Aorta (tissue), 5 donors: ENCODE measurements around the gene FGF14. TPM values are rescaled to one million over a fixed set of nuclear protein-coding genes. Genes with fewer than 3 reads are reported as not detected.

Experiments
- ATAC-seq: fragments of 200-7000 bp; cut with Tn5 transposase; one replicate; pipeline ENCODE4 v1.9.1; 2022; ENCODE audit warnings: moderate library complexity; ENCODE audit not compliant: low FRiP score
- DNase-seq, 2 donors: peaks; one replicate each; pipeline ENCODE4 v3.0.0-alpha.2; 2020
- H3K27ac ChIP-seq, 2 donors: one replicate each; pipeline ENCODE4 v1.5.1; 2013; ENCODE audit warnings: low read length in 2 of 2, mild to moderate bottlenecking in 2 of 2, moderate library complexity in 2 of 2, control low read depth in 1 of 2, inconsistent platforms in 1 of 2, low read depth in 1 of 2
- H3K27me3 ChIP-seq, 2 donors: one replicate each; pipeline ENCODE4 v1.6.1; 2013; ENCODE audit warnings: control low read depth in 1 of 2, low read length in 1 of 2, mild to moderate bottlenecking in 1 of 2, moderate library complexity in 1 of 2; ENCODE audit not compliant: insufficient read depth in 2 of 2, control insufficient read depth in 1 of 2
- H3K36me3 ChIP-seq, 2 donors: one replicate each; pipeline ENCODE4 v1.6.1; 2013; ENCODE audit warnings: control low read depth in 1 of 2, low read length in 1 of 2, mild to moderate bottlenecking in 1 of 2; ENCODE audit not compliant: insufficient read depth in 2 of 2, control insufficient read depth in 1 of 2
- H3K4me1 ChIP-seq, 2 donors: one replicate each; pipeline ENCODE4 v1.6.1; 2013; ENCODE audit warnings: low read length in 2 of 2, control low read depth in 1 of 2, mild to moderate bottlenecking in 1 of 2, moderate library complexity in 1 of 2; ENCODE audit not compliant: insufficient read depth in 2 of 2, control insufficient read depth in 1 of 2
- H3K4me3 ChIP-seq, 2 donors: one replicate each; pipeline ENCODE4 v1.5.1; 2013; ENCODE audit warnings: low read length in 2 of 2, control low read depth in 1 of 2, mild to moderate bottlenecking in 1 of 2
- H3K9me3 ChIP-seq: one replicate; pipeline ENCODE4 v1.6.1; 2013; ENCODE audit warnings: mild to moderate bottlenecking, low read length; ENCODE audit not compliant: control insufficient read depth
- WGBS, 2 donors: extraction: QIAGEN DNeasy Blood & Tissue Kit; methylation state at CpG; one replicate each; pipeline ENCODE4 v1.1.7; 2013; 5-methylcytosine and 5-hydroxymethylcytosine counted together
- intact Hi-C, 2 donors: fragments of 100-400 bp; cut with DNase I; formaldehyde crosslinking; loops; one replicate each; pipeline versions ENCODE4 v1.14.2 to v1.15.0; 2022
- polyA plus RNA-seq, 2 donors: library from polyadenylated mRNA; stranded (reverse); fragments of 200-250 nt; gene quantifications; one replicate each; pipeline ENCODE4 v1.2.3, GENCODE V29; 2013
- total RNA-seq, 2 donors: library from RNA; stranded (reverse); fragmentation: NEBNext Ultra II Directional; extraction: Animal tissue kit (Norgen Biotek cat#: 25700); gene quantifications; one replicate each; pipeline ENCODE4 v1.2.1, GENCODE V29; 2021
- donor health status: healthy with polysubstance abuse.
- donor health status: Bipolar disorder and iron deficiency.
- donor health status: DM: no; HTN: no; CAD: no.
- donor health status: DM: no; HTN: no; CAD: no.
- donor health status: DM: yes; HTN: yes; CAD: no.

The FGF14 gene
- total and polyA plus RNA-seq, 4 donors = 0.13 to 4.6 (median 0.72) TPM

DNA sequence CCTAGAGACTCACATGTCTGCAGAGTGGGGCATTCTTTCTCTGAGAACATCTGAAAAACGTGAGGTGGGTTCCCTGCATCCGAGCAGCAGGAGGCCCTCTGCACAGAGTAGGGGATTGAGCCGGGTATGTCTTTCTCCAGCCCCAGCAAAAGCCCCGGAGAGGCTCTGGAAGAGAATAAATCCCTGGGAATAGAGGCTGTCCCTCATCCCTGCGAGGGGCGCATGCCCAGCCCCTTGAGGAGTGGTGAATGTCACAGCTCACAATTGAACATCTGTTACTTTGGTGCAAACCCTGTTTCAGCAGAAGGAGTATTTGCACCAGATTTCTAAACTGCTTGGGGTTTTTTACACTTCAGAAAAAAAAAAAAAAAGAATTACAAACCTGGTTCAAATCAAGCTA is 164.6 kb downstream of the FGF14 start:
- H3K4me1 ChIP-seq = no peaks in the 10 kb centered on the region
- H3K9me3 ChIP-seq = no peaks in the 10 kb centered on the region
- no peak for DNase-seq
- no peaks in the 10 kb centered on the region for H3K36me3 ChIP-seq
- ATAC-seq = no peak
- H3K4me3 ChIP-seq = no peak overlapping the region
- WGBS, 2 donors = 62 to 76% methylated on average over 6 of the region's 6 CpGs
- H3K27ac ChIP-seq = no peak overlapping the region
- H3K27me3 ChIP-seq = no peaks in the 10 kb centered on the region
- intact Hi-C loops = no loop called here

DNA sequence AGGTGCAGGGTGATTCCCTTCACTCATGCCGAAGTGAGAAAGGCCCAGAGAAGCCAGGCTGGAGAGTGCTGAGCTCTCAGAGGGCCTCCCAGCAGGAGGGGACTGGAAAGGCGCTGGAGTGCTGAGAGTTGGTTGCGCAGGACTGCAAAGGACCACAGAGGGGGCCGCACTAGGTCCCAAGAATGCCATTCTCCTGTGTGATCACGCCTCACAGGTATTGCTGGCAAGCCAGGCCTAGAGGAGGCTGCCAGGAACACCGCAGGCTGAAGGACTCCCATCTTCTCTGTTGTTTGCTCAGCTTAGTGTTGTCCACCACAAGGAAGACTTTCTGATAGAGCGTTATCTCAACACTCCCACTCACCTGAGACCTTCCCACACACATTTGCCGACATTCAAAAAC is 165.0 kb downstream of the FGF14 start:
- no peaks in the 10 kb centered on the region for H3K9me3 ChIP-seq
- DNase-seq (no peak), ATAC-seq (no peak)
- intact Hi-C loops = no loop called here
- H3K36me3 ChIP-seq = no peaks in the 10 kb centered on the region
- no peak overlapping the region for H3K27ac ChIP-seq
- no peak overlapping the region for H3K4me3 ChIP-seq
- WGBS, 2 donors = 92 to 93% methylated on average over 8 of the region's 8 CpGs
- H3K27me3 ChIP-seq = no peaks in the 10 kb centered on the region
- H3K4me1 ChIP-seq = no peaks in the 10 kb centered on the region

DNA sequence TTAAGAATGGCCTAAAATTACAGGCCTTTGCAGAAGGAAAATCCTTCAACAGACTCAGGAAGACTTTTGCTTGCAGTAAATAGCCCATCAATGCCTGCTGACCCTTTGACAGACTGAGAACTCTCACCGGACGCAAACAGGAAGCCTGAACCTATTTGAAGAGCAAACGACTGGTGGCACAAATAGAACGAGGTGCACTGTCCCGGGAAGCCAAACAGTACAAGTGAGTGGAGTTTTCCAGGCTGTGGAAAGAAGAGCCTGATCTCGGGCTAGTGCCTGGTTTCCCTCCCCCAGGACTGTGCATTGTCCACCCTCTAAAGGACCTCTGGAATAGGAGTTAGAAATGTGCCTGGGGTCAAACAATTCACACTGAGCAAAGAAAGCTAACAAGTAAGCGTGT is 165.5 kb downstream of the FGF14 start:
- intact Hi-C loops = no loop called here
- H3K27me3 ChIP-seq = no peaks in the 10 kb centered on the region
- no peaks in the 10 kb centered on the region for H3K4me1 ChIP-seq
- H3K36me3 ChIP-seq = no peaks in the 10 kb centered on the region
- no peak overlapping the region for H3K4me3 ChIP-seq
- ATAC-seq (no peak), DNase-seq (no peak)
- no peak overlapping the region for H3K27ac ChIP-seq
- no peaks in the 10 kb centered on the region for H3K9me3 ChIP-seq
- 75% methylated on average over 7 of the region's 7 CpGs for WGBS, 2 donors

DNA sequence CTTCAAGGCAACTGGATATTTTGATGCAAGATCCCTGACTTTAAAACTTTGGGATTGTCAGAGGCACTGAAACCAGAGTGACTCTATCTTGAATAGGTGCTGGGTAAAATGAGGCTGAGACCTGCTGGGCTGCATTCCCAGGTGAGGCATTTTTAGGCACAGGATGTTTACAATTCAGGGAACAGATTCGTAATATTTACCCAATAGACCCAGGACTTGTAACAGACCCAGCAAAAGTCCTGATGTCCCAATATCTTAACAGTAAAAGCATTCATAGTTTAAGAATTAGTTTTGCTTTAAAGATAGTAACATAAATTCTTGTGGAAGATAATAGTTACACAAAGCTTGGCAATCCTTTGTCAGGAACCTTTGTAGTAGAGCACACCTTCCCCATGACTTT is 166.2 kb downstream of the FGF14 start:
- Histone ChIP-seq H3K9me3 (no peaks in the 10 kb centered on the region), H3K27me3 (no peaks in the 10 kb centered on the region), H3K4me1 (no peaks in the 10 kb centered on the region), H3K27ac (no peak overlapping the region), H3K4me3 (no peak overlapping the region), H3K36me3 (no peaks in the 10 kb centered on the region)
- WGBS, 2 donors = 71 to 84% methylated on average over 1 of the region's 1 CpG
- DNase-seq = no peak
- intact Hi-C loops = no loop called here
- no peak for ATAC-seq

DNA sequence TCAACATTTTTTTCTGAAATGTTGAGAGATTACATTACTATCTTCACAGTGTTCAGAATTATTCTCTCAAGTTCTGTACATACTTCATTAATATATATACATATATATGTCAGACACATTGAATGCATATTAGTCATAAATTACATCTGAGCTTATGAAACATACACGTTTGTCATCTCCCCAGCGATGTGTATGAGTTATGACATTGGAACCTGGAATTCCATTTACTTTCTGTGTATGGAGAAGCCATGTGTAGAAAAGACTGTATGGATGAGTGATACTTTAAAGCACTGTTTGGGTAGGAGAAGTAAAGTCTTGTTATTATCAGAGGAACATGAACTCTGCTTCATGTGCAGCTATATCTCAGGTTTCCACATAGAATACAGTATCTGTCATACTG is 167.2 kb downstream of the FGF14 start:
- intact Hi-C loops = no loop called here
- Histone ChIP-seq H3K4me1 (no peaks in the 10 kb centered on the region), H3K4me3 (no peak overlapping the region), H3K9me3 (no peaks in the 10 kb centered on the region), H3K36me3 (no peaks in the 10 kb centered on the region), H3K27me3 (no peaks in the 10 kb centered on the region), H3K27ac (no peak overlapping the region)
- DNase-seq = no peak
- 87 to 89% methylated on average over 2 of the region's 2 CpGs for WGBS, 2 donors
- no peak for ATAC-seq

DNA sequence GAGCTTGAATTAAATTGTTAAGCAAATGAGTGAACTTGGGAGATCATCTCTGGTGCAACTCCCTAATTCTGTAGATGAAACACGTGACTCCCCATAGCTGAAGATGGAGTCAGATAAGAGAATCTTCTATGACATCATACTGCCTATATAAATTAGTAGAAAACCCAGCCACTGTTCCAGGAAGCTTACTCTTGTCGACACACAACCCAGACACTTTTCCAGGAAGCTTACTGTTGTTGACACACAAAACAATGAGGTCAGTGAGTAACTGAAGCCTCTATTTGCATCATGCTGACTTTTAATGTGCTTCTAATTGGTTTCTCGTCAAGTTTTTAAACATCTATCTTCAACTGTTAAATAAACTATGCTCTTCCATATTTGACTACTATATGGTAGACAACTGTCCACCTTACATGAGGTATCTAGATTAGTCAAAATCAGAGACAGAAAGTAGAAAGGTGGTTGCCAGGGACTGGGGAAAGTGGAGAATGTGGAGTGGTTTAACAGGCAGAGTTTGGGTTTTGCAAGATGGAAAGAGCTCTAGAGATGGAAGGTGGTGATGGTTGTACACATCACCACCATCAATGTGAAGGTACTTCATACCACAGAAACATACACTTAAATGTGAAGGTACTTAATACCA is 168.2 kb downstream of the FGF14 start:
- Histone ChIP-seq H3K4me1 (no peaks in the 10 kb centered on the region), H3K27me3 (no peaks in the 10 kb centered on the region), H3K27ac (no peak overlapping the region), H3K9me3 (no peaks in the 10 kb centered on the region), H3K4me3 (no peak overlapping the region), H3K36me3 (no peaks in the 10 kb centered on the region)
- DNase-seq = no peak
- 65 to 71% methylated on average over 3 of the region's 3 CpGs for WGBS, 2 donors
- no peak for ATAC-seq
- intact Hi-C loops = no loop called here

DNA sequence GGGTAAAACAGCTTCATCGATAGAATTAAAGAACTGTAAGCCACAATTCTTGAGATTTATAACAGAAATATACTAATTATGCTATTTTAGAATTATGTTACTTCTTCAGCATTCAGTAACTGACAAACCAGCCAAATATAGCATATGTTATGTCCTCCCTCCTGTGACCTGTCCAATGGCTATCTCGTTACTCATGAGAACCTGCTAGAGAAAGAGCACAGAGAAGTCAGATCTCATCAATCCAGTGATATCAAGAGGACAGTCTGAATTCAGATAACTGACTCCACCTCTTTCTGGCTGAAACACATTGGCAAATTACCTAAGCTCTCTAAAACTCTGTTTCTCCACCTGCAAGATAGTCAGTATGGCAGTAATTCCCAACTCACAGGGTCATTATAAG is 170.4 kb downstream of the FGF14 start:
- ATAC-seq = no peak
- 46 to 50% methylated on average over 2 of the region's 2 CpGs for WGBS, 2 donors

DNA sequence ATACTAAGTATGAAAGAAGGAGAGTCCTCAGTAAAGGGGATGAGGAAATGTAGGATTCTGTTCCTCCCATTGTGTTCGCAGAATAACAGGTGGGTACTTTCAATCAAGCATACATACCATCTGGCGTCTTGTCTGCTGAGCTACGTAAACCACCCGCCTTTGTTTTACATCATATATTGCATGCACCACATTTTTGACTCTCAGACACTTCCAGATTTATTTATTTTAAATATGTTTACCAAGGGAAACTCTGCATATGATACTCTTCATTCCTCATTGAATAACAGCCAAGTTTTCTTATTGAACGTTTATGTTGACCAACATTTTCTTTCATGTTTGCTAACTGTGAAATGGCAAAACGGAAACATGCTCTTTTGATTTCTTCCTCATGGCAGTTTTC is 174.1 kb downstream of the FGF14 start:
- no peak for DNase-seq
- Histone ChIP-seq H3K27me3 (no peaks in the 10 kb centered on the region), H3K36me3 (no peaks in the 10 kb centered on the region), H3K9me3 (no peaks in the 10 kb centered on the region), H3K4me1 (no peaks in the 10 kb centered on the region), H3K27ac (no peak overlapping the region), H3K4me3 (no peak overlapping the region)
- intact Hi-C loops = no loop called here
- 80 to 86% methylated on average over 6 of the region's 6 CpGs for WGBS, 2 donors
- no peak for ATAC-seq

More for the DNA sequence above, 170.4 kb downstream of the FGF14 start:
- no peaks in the 10 kb centered on the region for H3K36me3 ChIP-seq
- no peaks in the 10 kb centered on the region for H3K9me3 ChIP-seq
- H3K4me1 ChIP-seq = no peaks in the 10 kb centered on the region
- DNase-seq = no peak
- no peak overlapping the region for H3K27ac ChIP-seq
- H3K27me3 ChIP-seq = no peaks in the 10 kb centered on the region
- no peak overlapping the region for H3K4me3 ChIP-seq
- intact Hi-C loops = no loop called here

DNA sequence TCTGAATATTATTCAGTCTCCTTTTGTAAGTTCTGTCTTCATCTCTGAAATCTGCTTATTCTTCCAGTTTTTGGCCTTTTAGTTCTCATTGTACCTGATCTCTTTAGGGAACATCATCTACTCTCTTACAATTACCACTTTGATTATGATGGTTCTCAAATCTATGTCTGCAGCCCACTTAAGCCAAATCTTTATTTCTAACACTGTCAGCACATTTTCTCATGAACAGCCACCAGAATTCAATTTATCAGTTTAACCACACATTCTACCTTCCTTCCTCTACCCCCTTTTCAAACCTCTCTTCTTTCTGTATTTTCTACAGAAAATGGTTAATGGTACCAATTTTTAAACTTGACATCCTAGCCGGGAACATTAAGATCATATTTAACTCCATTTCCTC is 175.3 kb downstream of the FGF14 start:
- 81 to 84% methylated on average over 1 of the region's 1 CpG for WGBS, 2 donors
- Histone ChIP-seq H3K4me3 (no peak overlapping the region), H3K36me3 (no peaks in the 10 kb centered on the region), H3K27ac (no peak overlapping the region), H3K4me1 (no peaks in the 10 kb centered on the region), H3K27me3 (no peaks in the 10 kb centered on the region), H3K9me3 (no peaks in the 10 kb centered on the region)
- ATAC-seq = no peak
- no peak for DNase-seq
- intact Hi-C loops = no loop called here
